CD14-positive monocyte (primary cell): ENCODE results near the gene ITGAV. TPM values are rescaled to one million over a fixed set of nuclear protein-coding genes. Genes with fewer than 3 reads are reported as not detected.

Source experiments
- DNase-seq, 3 donors: peaks; one replicate each; pipeline ENCODE4 v3.0.0-alpha.2; 2011 to 2022
- H2AFZ ChIP-seq: 2 replicates; pipeline ENCODE4 v1.6.0; 2012; ENCODE audit warnings: mild to moderate bottlenecking, low read depth, low read length, inconsistent platforms; ENCODE audit not compliant: insufficient read depth, poor library complexity, severe bottlenecking
- H3K27ac ChIP-seq, 2 donors: 1 replicate in 1 of 2; 2 replicates in 1 of 2; pipeline ENCODE4 v1.5.1; 2012 to 2013; ENCODE audit warnings: low read length in 2 of 2, control low read depth in 1 of 2, inconsistent platforms in 1 of 2, low read depth in 1 of 2, mild to moderate bottlenecking in 1 of 2
- H3K27me3 ChIP-seq, 2 donors: one replicate each; pipeline versions ENCODE4 v1.6.0 to v1.6.1; 2011 to 2013; ENCODE audit warnings: low read length in 2 of 2; ENCODE audit not compliant: control insufficient read depth in 2 of 2, insufficient read depth in 2 of 2
- H3K36me3 ChIP-seq, 2 donors: replicated peaks in 1 of 2; 1 replicate in 1 of 2; 2 replicates in 1 of 2; pipeline versions ENCODE4 v1.5.1 to v1.6.1; 2012 to 2013; ENCODE audit warnings: low read length in 2 of 2, control low read depth in 1 of 2, inconsistent platforms in 1 of 2, mild to moderate bottlenecking in 1 of 2; ENCODE audit not compliant: insufficient read depth in 2 of 2, control insufficient read depth in 1 of 2
- H3K4me1 ChIP-seq, 2 donors: 1 replicate in 1 of 2; 2 replicates in 1 of 2; pipeline versions ENCODE4 v1.5.1 to v1.6.1; 2012 to 2013; ENCODE audit warnings: low read length in 2 of 2, control low read depth in 1 of 2, inconsistent platforms in 1 of 2, mild to moderate bottlenecking in 1 of 2, moderate library complexity in 1 of 2; ENCODE audit not compliant: insufficient read depth in 2 of 2, control insufficient read depth in 1 of 2
- H3K4me2 ChIP-seq: replicated peaks from 2 replicates; pipeline ENCODE3; 2012; ENCODE audit warnings: low read length, moderate library complexity, mild to moderate bottlenecking; ENCODE audit not compliant: poor library complexity, severe bottlenecking; ENCODE audit errors: extremely low read depth
- H3K4me3 ChIP-seq, 3 experiments: fragments of 200-600 bp in 1 of 3; sonication (generic) in 1 of 3; replicated peaks in 1 of 3; 1 replicate in 2 of 3; 2 replicates in 1 of 3; pipeline ENCODE4 v1.5.1; 2011 to 2013; ENCODE audit warnings: low read length in 3 of 3, mild to moderate bottlenecking in 3 of 3, control low read depth in 2 of 3, low read depth in 2 of 3, inconsistent platforms in 1 of 3, moderate library complexity in 1 of 3
- H3K79me2 ChIP-seq: 2 replicates; pipeline ENCODE4 v1.6.0; 2012; ENCODE audit warnings: mild to moderate bottlenecking, control low read depth, inconsistent platforms, low read length, moderate library complexity; ENCODE audit not compliant: insufficient read depth
- H3K9ac ChIP-seq: 2 replicates; pipeline ENCODE4 v1.6.0; 2017; ENCODE audit warnings: low read length, mild to moderate bottlenecking; ENCODE audit not compliant: insufficient read depth, poor library complexity, severe bottlenecking
- H3K9me3 ChIP-seq, 2 donors: replicated peaks in 1 of 2; 1 replicate in 1 of 2; 2 replicates in 1 of 2; pipeline versions ENCODE4 v1.5.1 to v1.6.1; 2012 to 2013; ENCODE audit warnings: low read length in 2 of 2, control low read depth in 1 of 2; ENCODE audit not compliant: control insufficient read depth in 1 of 2, insufficient read depth in 1 of 2
- H4K20me1 ChIP-seq: 2 replicates; pipeline ENCODE4 v1.6.0; 2012; ENCODE audit warnings: mild to moderate bottlenecking, low read length, control low read depth, moderate library complexity; ENCODE audit not compliant: insufficient read depth
- H3K27ac Mint-ChIP-seq, 7 donors: one replicate each; pipeline ENCODE4 v1.8.0; 2020; ENCODE audit warnings: mild to moderate bottlenecking in 7 of 7, mixed read lengths in 7 of 7, moderate library complexity in 6 of 7, inconsistent platforms in 2 of 7
- H3K27me3 Mint-ChIP-seq, 3 donors: one replicate each; pipeline ENCODE4 v1.8.0; 2021 to 2022; ENCODE audit warnings: low read depth in 3 of 3, mild to moderate bottlenecking in 3 of 3, mixed read lengths in 3 of 3, moderate library complexity in 3 of 3, inconsistent platforms in 1 of 3
- H3K36me3 Mint-ChIP-seq, 2 donors: one replicate each; pipeline ENCODE4 v1.8.0; 2020; ENCODE audit warnings: mixed read lengths in 2 of 2, inconsistent platforms in 1 of 2, mild to moderate bottlenecking in 1 of 2
- H3K4me1 Mint-ChIP-seq: one replicate; pipeline ENCODE4 v1.8.0; 2020; ENCODE audit warnings: mild to moderate bottlenecking, mixed read lengths
- H3K4me3 Mint-ChIP-seq, 2 donors: one replicate each; pipeline ENCODE4 v1.8.0; 2020; ENCODE audit warnings: mild to moderate bottlenecking in 2 of 2, mixed read lengths in 2 of 2, moderate library complexity in 1 of 2
- H3K9me3 Mint-ChIP-seq, 7 donors: one replicate each; pipeline ENCODE4 v1.8.0; 2020 to 2022; ENCODE audit warnings: mixed read lengths in 7 of 7, mild to moderate bottlenecking in 6 of 7, moderate library complexity in 6 of 7, inconsistent platforms in 2 of 7
- WGBS: methylation state at CpG from one replicate; pipeline ENCODE4 v1.1.5; 2013; ENCODE audit warnings: missing lambda C conversion rate; ENCODE audit not compliant: insufficient coverage; 5-methylcytosine and 5-hydroxymethylcytosine counted together
- intact Hi-C, 2 donors: fragments of 100-400 bp; cut with micrococcal nuclease; formaldehyde crosslinking; loops; one replicate each; pipeline versions ENCODE4 v1.15.0 to v1.15.1; 2023
- polyA plus RNA-seq, 3 donors: library from polyadenylated mRNA; depleted of rRNA in 1 of 3; unstranded in 2 of 3; stranded (reverse) in 1 of 3; fragments of 300-500 nt in 2 of 3; fragments of >200 nt in 1 of 3; fragmentation: Illumina TruSeq in 2 of 3; gene quantifications; 1 replicate in 2 of 3; 2 replicates in 1 of 3; pipeline ENCODE4 v1.2.3, GENCODE V29; 2012 to 2021
- TF ChIP-seq, protein P1 (sequence below): fragments of 200-600 bp; IDR thresholded peaks from one replicate; pipeline ENCODE4 v1.8.0; 2022; ENCODE audit warnings: antibody characterized with exemption, mild to moderate bottlenecking

The ITGAV gene
- polyA plus RNA-seq, 3 donors = 4.9 to 8.2 (median 6.0) TPM

DNA sequence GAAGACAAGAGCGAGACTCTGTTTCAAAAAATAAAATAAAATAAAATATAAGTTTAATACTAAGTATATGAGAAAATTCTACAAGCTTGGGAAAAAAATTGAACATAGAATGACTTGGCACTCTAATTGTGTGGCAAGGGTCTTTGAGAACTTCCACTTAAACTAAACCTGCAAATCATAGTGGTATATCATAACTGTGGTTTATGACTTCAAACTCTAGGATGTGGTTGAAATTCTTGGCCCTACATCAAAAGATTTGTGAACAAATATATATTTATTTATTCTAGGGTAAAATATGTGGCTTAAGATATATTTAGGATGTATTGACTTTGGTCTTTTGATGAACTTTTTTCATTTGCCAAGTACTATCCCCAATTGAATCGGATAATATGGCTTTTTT, 100.9 kb downstream of the ITGAV start:
- no peak overlapping the region for H3K27ac Mint-ChIP-seq
- intact Hi-C loops = no loop called here
- H3K4me3 ChIP-seq = no peak overlapping the region
- TF ChIP-seq, protein P1, sequence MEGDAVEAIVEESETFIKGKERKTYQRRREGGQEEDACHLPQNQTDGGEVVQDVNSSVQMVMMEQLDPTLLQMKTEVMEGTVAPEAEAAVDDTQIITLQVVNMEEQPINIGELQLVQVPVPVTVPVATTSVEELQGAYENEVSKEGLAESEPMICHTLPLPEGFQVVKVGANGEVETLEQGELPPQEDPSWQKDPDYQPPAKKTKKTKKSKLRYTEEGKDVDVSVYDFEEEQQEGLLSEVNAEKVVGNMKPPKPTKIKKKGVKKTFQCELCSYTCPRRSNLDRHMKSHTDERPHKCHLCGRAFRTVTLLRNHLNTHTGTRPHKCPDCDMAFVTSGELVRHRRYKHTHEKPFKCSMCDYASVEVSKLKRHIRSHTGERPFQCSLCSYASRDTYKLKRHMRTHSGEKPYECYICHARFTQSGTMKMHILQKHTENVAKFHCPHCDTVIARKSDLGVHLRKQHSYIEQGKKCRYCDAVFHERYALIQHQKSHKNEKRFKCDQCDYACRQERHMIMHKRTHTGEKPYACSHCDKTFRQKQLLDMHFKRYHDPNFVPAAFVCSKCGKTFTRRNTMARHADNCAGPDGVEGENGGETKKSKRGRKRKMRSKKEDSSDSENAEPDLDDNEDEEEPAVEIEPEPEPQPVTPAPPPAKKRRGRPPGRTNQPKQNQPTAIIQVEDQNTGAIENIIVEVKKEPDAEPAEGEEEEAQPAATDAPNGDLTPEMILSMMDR = no peak
- peaks cover 16 to 22% of the 10 kb centered on the region in 2 donors for H3K27me3 ChIP-seq
- H3K27ac ChIP-seq = no peak overlapping the region
- no peak overlapping the region for H3K4me2 ChIP-seq
- H3K9ac ChIP-seq = no peak overlapping the region
- H3K9me3 ChIP-seq = peaks cover 3 to 29% of the 10 kb centered on the region in 2 donors
- H4K20me1 ChIP-seq = no peaks in the 10 kb centered on the region
- H3K36me3 Mint-ChIP-seq = no peaks in the 10 kb centered on the region
- H3K27me3 Mint-ChIP-seq = peaks cover 20 to 29% (median 22%) of the 10 kb centered on the region in 3 donors
- H3K4me3 Mint-ChIP-seq = no peak overlapping the region
- WGBS = no CpG with 5 or more reads among the region's 2 CpGs
- peaks cover 16 to 17% of the 10 kb centered on the region in 2 donors for H3K4me1 ChIP-seq
- peaks cover 3 to 26% (median 20%) of the 10 kb centered on the region in 7 donors for H3K9me3 Mint-ChIP-seq
- peaks cover 16% of the 10 kb centered on the region for H3K4me1 Mint-ChIP-seq
- H3K36me3 ChIP-seq = no peaks in the 10 kb centered on the region
- no peak for DNase-seq
- H2AFZ ChIP-seq = no peak overlapping the region
- no peaks in the 10 kb centered on the region for H3K79me2 ChIP-seq

DNA sequence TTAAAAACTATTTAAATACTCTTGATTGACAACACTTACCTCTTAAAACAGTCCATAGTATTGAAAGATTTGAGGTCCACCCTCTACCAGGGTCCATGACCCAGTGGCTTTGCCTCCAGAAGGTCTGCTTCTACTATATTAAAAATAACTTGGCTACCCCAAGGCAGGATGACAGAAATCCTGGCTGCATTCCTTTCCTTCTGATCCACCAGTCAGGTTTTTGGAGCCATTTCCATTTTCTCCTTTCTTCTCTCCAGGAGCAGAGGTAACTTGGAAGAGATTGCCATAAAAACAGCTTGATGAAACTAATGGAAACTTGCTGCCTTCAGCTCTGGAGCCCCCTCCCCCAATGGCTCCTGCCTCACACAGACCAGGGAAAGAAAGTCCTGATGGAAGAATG, 101.4 kb downstream of the ITGAV start:
- Histone ChIP-seq H3K9ac (no peak overlapping the region), H3K4me3 (no peak overlapping the region), H3K79me2 (no peaks in the 10 kb centered on the region), H3K27ac (no peak overlapping the region), H2AFZ (no peak overlapping the region), H4K20me1 (no peaks in the 10 kb centered on the region), H3K36me3 (no peaks in the 10 kb centered on the region), H3K27me3 (peaks cover 17 to 22% of the 10 kb centered on the region in 2 donors), H3K4me2 (no peak overlapping the region), H3K4me1 (peaks cover 16 to 17% of the 10 kb centered on the region in 2 donors), H3K9me3 (peaks cover 3 to 25% of the 10 kb centered on the region in 2 donors)
- H3K4me3 Mint-ChIP-seq = no peak overlapping the region
- H3K27me3 Mint-ChIP-seq = peaks cover 20 to 31% (median 22%) of the 10 kb centered on the region in 3 donors
- no peak for DNase-seq
- TF ChIP-seq, protein P1 = no peak
- peaks cover 16% of the 10 kb centered on the region for H3K4me1 Mint-ChIP-seq
- no peaks in the 10 kb centered on the region for H3K36me3 Mint-ChIP-seq
- peaks cover 3 to 22% (median 17%) of the 10 kb centered on the region in 7 donors for H3K9me3 Mint-ChIP-seq
- no peak overlapping the region for H3K27ac Mint-ChIP-seq
- intact Hi-C loops = no loop called here
